HepG2 (cell line): Measurements from ENCODE around the gene ZNF445. TPM values are rescaled to one million over a fixed set of nuclear protein-coding genes. Genes with fewer than 3 reads are reported as not detected.

Source experiments
- AHDC1 ChIP-seq: sonication (generic); formaldehyde crosslinking; IDR thresholded peaks from 2 replicates; pipeline ENCODE4 v1.5.1; 2020; ENCODE audit warnings: mild to moderate bottlenecking, missing genetic modification reagents, borderline replicate concordance
- AKAP8 ChIP-seq: sonication (generic); formaldehyde crosslinking; IDR thresholded peaks from 2 replicates; pipeline ENCODE4 v1.5.1; 2020; ENCODE audit warnings: mild to moderate bottlenecking, missing genetic modification reagents
- ATF1 ChIP-seq: IDR thresholded peaks from 2 replicates; pipeline ENCODE4 v1.6.1; 2016; ENCODE audit warnings: mild to moderate bottlenecking, control low read depth
- CBX1 ChIP-seq: IDR thresholded peaks from one replicate; pipeline ENCODE4 v1.6.1; 2016; ENCODE audit warnings: antibody characterized with exemption, low read depth
- HDAC2 ChIP-seq: sonication (generic); formaldehyde crosslinking; IDR thresholded peaks from 2 replicates; pipeline ENCODE4 v1.4.0; 2020; ENCODE audit warnings: missing genetic modification reagents
- HMGXB4 ChIP-seq, 2 experiments: sonication (generic) in 1 of 2; formaldehyde crosslinking in 1 of 2; IDR thresholded peaks; 2 replicates each; pipeline versions ENCODE4 v1.4.0 to v1.6.1; 2018 to 2020; ENCODE audit warnings: missing genetic modification reagents in 2 of 2, borderline replicate concordance in 1 of 2, low read depth in 1 of 2, mild to moderate bottlenecking in 1 of 2, missing biosample characterization in 1 of 2
- HNRNPLL ChIP-seq: fragments of 200-400 bp; formaldehyde crosslinking; IDR thresholded peaks from 2 replicates; pipeline ENCODE4 v1.6.1; 2017; ENCODE audit warnings: mild to moderate bottlenecking, low read depth, low read length; ENCODE audit not compliant: poor library complexity, severe bottlenecking
- IRX3 ChIP-seq: sonication (generic); formaldehyde crosslinking; IDR thresholded peaks from 2 replicates; pipeline ENCODE4 v1.8.1; 2023; ENCODE audit warnings: mild to moderate bottlenecking, low read depth, missing genetic modification reagents, borderline replicate concordance
- LCORL ChIP-seq, 2 experiments: fragments of 450-650 bp in 1 of 2; sonication (generic) in 1 of 2; formaldehyde crosslinking in 1 of 2; IDR thresholded peaks; 2 replicates each; pipeline versions ENCODE4 v1.5.0 to v1.6.1; 2017 to 2020; ENCODE audit warnings: antibody characterized with exemption in 1 of 2, missing genetic modification reagents in 1 of 2
- NR2F2 ChIP-seq: IDR thresholded peaks from 2 replicates; pipeline ENCODE4 v1.6.1; 2012; ENCODE audit warnings: low read depth, inconsistent platforms, borderline replicate concordance
- PREB ChIP-seq: sonication (generic); formaldehyde crosslinking; IDR thresholded peaks from 2 replicates; pipeline ENCODE4 v1.4.0; 2020; ENCODE audit warnings: missing genetic modification reagents
- ZNF30 ChIP-seq: sonication (generic); formaldehyde crosslinking; IDR thresholded peaks from 2 replicates; pipeline ENCODE4 v1.5.0; 2020; ENCODE audit warnings: mild to moderate bottlenecking, missing genetic modification reagents
- ZNF549 ChIP-seq: sonication (generic); formaldehyde crosslinking; IDR thresholded peaks from 2 replicates; pipeline ENCODE4 v1.5.0; 2020; ENCODE audit warnings: missing genetic modification reagents
- ZNF691 ChIP-seq: sonication (generic); formaldehyde crosslinking; IDR thresholded peaks from 2 replicates; pipeline ENCODE4 v1.4.0; 2020; ENCODE audit warnings: missing genetic modification reagents, low read depth, mild to moderate bottlenecking, borderline replicate concordance
- polyA plus RNA-seq, 8 experiments: library from polyadenylated mRNA; depleted of rRNA in 3 of 8; stranded (reverse) in 7 of 8; unstranded in 1 of 8; fragments of >200 nt; fragmentation: Illumina TruSeq in 4 of 8; extraction: Trizol in 4 of 8; gene quantifications; 2 replicates each; pipeline versions ENCODE4 v1.2.1 to v1.2.3, GENCODE V29; 2011 to 2016; ENCODE audit warnings: low read depth in 4 of 8, missing spikeins in 1 of 8, mixed read lengths in 1 of 8; ENCODE audit not compliant: insufficient read depth in 1 of 8
- total RNA-seq, 5 experiments: library from RNA; depleted of rRNA; stranded (reverse); fragments of >200 nt; fragmentation: Illumina TruSeq; extraction: Trizol; gene quantifications; 2 replicates each; pipeline ENCODE4 v1.2.3, GENCODE V29; 2016; ENCODE audit warnings: low read depth in 1 of 5

ZNF445 gene
- total and polyA plus RNA-seq, 2 of the 13 experiments (the other 11 are each of a cell fraction or from before 2014, with no cell fraction given), result 4.4 to 10.3 TPM

- no peak for TF ChIP-seq IRX3 (CRISPR knock-in tag)
- TF ChIP-seq ZNF30 (CRISPR knock-in tag), result no peak
- no peak for TF ChIP-seq PREB (CRISPR knock-in tag)
- TF ChIP-seq ZNF691 (CRISPR knock-in tag), result no peak
- no peak; the same call in 1 of the 2 replicates for TF ChIP-seq HDAC2
- TF ChIP-seq ZNF549 (CRISPR knock-in tag), result no peak
- no peak for TF ChIP-seq HNRNPLL
- TF ChIP-seq AHDC1 (CRISPR knock-in tag), result peak; percentile 41; the same call in 1 of the 2 replicates
- 0 out of 2 replicates have a peak, but pooled peaks have one; percentile 10 for TF ChIP-seq NR2F2
- TF ChIP-seq HMGXB4 (CRISPR knock-in tag; IDR thresholded peaks at IDR 0.05; ENCODE audit: borderline replicate concordance in 1 of 2, low read depth in 1 of 2), result peak in 1 of 2 experiments; percentile 34; a peak in 1 of 4 replicates
- TF ChIP-seq LCORL (IDR thresholded peaks at IDR 0.05), result no peak
- peak; percentile 51 for TF ChIP-seq LCORL (CRISPR knock-in tag; IDR thresholded peaks at IDR 0.05)
- no peak for TF ChIP-seq AKAP8
- peak; percentile 65 for TF ChIP-seq ATF1 (CRISPR knock-in tag)
- TF ChIP-seq CBX1, result no peak
Measured at GRCh38 chr3:44478606-44479094, 1.2 kb upstream of the ZNF445 start (continued).
